GM23338 (cell line): Measurements from ENCODE around the gene ANKRD13B. TPM values are rescaled to one million over a fixed set of nuclear protein-coding genes. Genes with fewer than 3 reads are reported as not detected.

ENCODE experiments used
- ATAC-seq: fragments of 200-7000 bp; cut with Tn5 transposase; 3 replicates; pipeline ENCODE4 v1.9.1; 2020
- DNase-seq: peaks from one replicate; pipeline ENCODE4 v3.0.0-alpha.2; 2015; ENCODE audit warnings: low spot score
- H2AFZ ChIP-seq: fragments of 200-600 bp; sonication (generic); 2 replicates; pipeline ENCODE4 v1.8.0; 2016; ENCODE audit warnings: antibody characterized with exemption, mild to moderate bottlenecking, moderate library complexity
- H3F3A ChIP-seq: fragments of 200-600 bp; sonication (generic); replicated peaks from 2 replicates; pipeline ENCODE4 v1.8.0; 2017; ENCODE audit warnings: antibody characterized with exemption, mixed run types, low read depth
- H3K27ac ChIP-seq: fragments of 200-600 bp; sonication (generic); 2 replicates; pipeline ENCODE4 v1.6.1; 2016; ENCODE audit warnings: low read depth
- H3K27me3 ChIP-seq: fragments of 200-600 bp; sonication (generic); 2 replicates; pipeline ENCODE4 v1.8.0; 2016; ENCODE audit warnings: mild to moderate bottlenecking, mixed run types, moderate library complexity; ENCODE audit not compliant: insufficient read depth
- H3K36me3 ChIP-seq: fragments of 200-600 bp; sonication (generic); 2 replicates; pipeline ENCODE4 v1.8.0; 2016; ENCODE audit warnings: mild to moderate bottlenecking; ENCODE audit not compliant: insufficient read depth
- H3K4me1 ChIP-seq: fragments of 200-600 bp; sonication (generic); 2 replicates; pipeline ENCODE4 v1.8.0; 2016; ENCODE audit warnings: mild to moderate bottlenecking, moderate library complexity; ENCODE audit not compliant: insufficient read depth
- H3K4me2 ChIP-seq: fragments of 200-600 bp; sonication (generic); 2 replicates; pipeline ENCODE4 v1.7.1; 2017; ENCODE audit warnings: mixed run types
- H3K4me3 ChIP-seq: fragments of 200-600 bp; sonication (generic); 2 replicates; pipeline ENCODE4 v1.6.1; 2016; ENCODE audit warnings: mixed run types
- H3K79me2 ChIP-seq: fragments of 200-600 bp; sonication (generic); replicated peaks from 2 replicates; pipeline ENCODE4 v1.8.0; 2017; ENCODE audit warnings: mild to moderate bottlenecking; ENCODE audit not compliant: insufficient read depth
- H3K9me2 ChIP-seq: fragments of 200-600 bp; sonication (generic); 2 replicates; pipeline ENCODE4 v1.8.0; 2017; ENCODE audit not compliant: insufficient read depth
- H4K20me1 ChIP-seq: fragments of 200-600 bp; sonication (generic); replicated peaks from 2 replicates; pipeline ENCODE4 v1.8.0; 2017; ENCODE audit warnings: mild to moderate bottlenecking; ENCODE audit not compliant: insufficient read depth
- H3K27ac Mint-ChIP-seq: 2 replicates; pipeline ENCODE4 v1.8.0; 2020; ENCODE audit warnings: inconsistent platforms, mild to moderate bottlenecking, moderate library complexity, mixed read lengths
- H3K27me3 Mint-ChIP-seq: 3 replicates; pipeline ENCODE4 v1.8.0; 2022; ENCODE audit warnings: low read depth, mild to moderate bottlenecking, moderate library complexity, mixed read lengths, inconsistent platforms; ENCODE audit not compliant: insufficient read depth, poor library complexity
- H3K36me3 Mint-ChIP-seq: 3 replicates; pipeline ENCODE4 v1.8.0; 2021; ENCODE audit warnings: low read depth, mild to moderate bottlenecking, inconsistent platforms, moderate library complexity, mixed read lengths
- H3K4me1 Mint-ChIP-seq: 3 replicates; pipeline ENCODE4 v1.8.0; 2020; ENCODE audit warnings: mild to moderate bottlenecking, inconsistent platforms, mixed read lengths
- H3K4me3 Mint-ChIP-seq: 3 replicates; pipeline ENCODE4 v1.8.0; 2021; ENCODE audit warnings: moderate library complexity, mild to moderate bottlenecking, inconsistent platforms, mixed read lengths
- H3K9me3 Mint-ChIP-seq: 3 replicates; pipeline ENCODE4 v1.8.0; 2020; ENCODE audit warnings: moderate library complexity, mild to moderate bottlenecking, inconsistent platforms, mixed read lengths
- STAT1 ChIP-seq: IDR thresholded peaks from one replicate; pipeline ENCODE4 v1.6.1; 2016; ENCODE audit warnings: antibody characterized with exemption; ENCODE audit not compliant: unreplicated experiment
- polyA plus RNA-seq: library from polyadenylated mRNA; unstranded; fragments of >200 nt; fragmentation: Nextera tagmentation; extraction: Ambion mirVana; gene quantifications from 2 replicates; pipeline ENCODE4 v1.2.1, GENCODE V29; 2016
- total RNA-seq: library from RNA; depleted of rRNA; stranded (reverse); fragments of >200 nt; shearing (Covaris generic); gene quantifications from 2 replicates; pipeline ENCODE4 v1.2.3, GENCODE V29; 2014
- TF ChIP-seq, protein P1 (sequence below), 2 experiments: fragments of 200-600 bp in 1 of 2; sonication (generic) in 1 of 2; conservative IDR thresholded peaks; 2 replicates each; pipeline versions ENCODE4 v1.5.1 to v1.6.1; 2016 to 2017; ENCODE audit warnings: antibody characterized with exemption in 2 of 2, low read depth in 2 of 2, mild to moderate bottlenecking in 2 of 2, moderate library complexity in 1 of 2
- TF ChIP-seq, protein P2 (sequence below): IDR thresholded peaks from one replicate; pipeline ENCODE4 v1.6.1; 2018; ENCODE audit warnings: antibody characterized with exemption; ENCODE audit not compliant: unreplicated experiment

The ANKRD13B gene
- total and polyA plus RNA-seq, 2 experiments from 2014 or later, result 8.2 to 57.4 TPM

DNA sequence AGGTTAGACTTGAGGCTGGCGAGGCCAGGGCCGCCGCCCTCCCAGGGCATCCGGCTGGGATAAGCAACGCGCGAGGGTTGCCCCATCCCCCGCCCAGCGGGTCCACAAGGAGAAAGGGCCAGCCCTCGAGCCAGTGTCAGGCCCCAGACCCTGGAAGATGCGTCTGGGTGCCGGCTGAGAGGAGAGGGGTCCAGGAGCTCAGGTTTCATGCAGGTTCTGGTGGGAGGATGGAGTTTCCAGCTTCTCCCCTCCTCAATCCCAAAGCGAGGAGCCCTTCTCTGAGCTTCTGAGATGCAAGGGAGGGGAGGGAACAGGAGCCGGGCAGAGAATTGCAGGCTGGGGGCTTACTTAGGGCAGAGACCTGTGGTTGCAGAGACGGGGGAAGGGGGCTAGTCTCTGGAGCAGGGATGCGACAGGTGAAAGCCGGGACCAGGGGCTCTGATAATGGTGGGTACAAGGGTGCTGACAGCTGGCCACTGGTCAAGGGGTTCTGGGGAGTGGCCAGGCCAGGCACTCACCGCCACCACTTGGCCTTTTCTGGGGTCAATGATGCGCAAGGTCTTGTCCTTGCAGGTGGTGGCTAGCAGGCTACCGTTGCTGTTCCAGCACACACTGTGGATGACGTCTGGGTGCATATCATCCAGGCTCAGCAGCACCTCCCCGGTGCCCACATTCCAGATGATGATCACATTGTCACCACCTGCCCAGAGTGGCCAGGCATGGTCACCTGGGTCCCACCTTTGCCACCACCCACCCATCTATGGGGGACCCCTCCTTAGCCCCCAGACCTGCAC is 25.5 kb downstream of the ANKRD13B start:
- Mint-ChIP-seq H3K4me1 (peaks cover 47% of the 10 kb centered on the region), H3K36me3 (no peaks in the 10 kb centered on the region; the same call in 2 of the 3 replicates), H3K27me3 (peaks cover 73% of the 10 kb centered on the region), H3K9me3 (no peaks in the 10 kb centered on the region; the same call in 1 of the 3 replicates), H3K4me3 (peak overlapping the region; percentile 41; the same call in 1 of the 3 replicates), H3K27ac (no peak overlapping the region)
- no peaks in the 10 kb centered on the region for H3K9me2 ChIP-seq
- H3K36me3 ChIP-seq, result no peaks in the 10 kb centered on the region
- H3K79me2 ChIP-seq, result no peaks in the 10 kb centered on the region
- peaks cover 4% of the 10 kb centered on the region; the same call in 1 of the 2 replicates for H3F3A ChIP-seq
- peaks cover 5% of the 10 kb centered on the region; the same call in 1 of the 2 replicates for H4K20me1 ChIP-seq
- H3K4me2 ChIP-seq, result peak overlapping the region; percentile 92
- peak overlapping the region; percentile 67 for H3K4me3 ChIP-seq
- peaks cover 39% of the 10 kb centered on the region for H3K4me1 ChIP-seq
- ATAC-seq (peak; percentile 6), DNase-seq (peak; percentile 72)
- TF ChIP-seq, protein P1, sequence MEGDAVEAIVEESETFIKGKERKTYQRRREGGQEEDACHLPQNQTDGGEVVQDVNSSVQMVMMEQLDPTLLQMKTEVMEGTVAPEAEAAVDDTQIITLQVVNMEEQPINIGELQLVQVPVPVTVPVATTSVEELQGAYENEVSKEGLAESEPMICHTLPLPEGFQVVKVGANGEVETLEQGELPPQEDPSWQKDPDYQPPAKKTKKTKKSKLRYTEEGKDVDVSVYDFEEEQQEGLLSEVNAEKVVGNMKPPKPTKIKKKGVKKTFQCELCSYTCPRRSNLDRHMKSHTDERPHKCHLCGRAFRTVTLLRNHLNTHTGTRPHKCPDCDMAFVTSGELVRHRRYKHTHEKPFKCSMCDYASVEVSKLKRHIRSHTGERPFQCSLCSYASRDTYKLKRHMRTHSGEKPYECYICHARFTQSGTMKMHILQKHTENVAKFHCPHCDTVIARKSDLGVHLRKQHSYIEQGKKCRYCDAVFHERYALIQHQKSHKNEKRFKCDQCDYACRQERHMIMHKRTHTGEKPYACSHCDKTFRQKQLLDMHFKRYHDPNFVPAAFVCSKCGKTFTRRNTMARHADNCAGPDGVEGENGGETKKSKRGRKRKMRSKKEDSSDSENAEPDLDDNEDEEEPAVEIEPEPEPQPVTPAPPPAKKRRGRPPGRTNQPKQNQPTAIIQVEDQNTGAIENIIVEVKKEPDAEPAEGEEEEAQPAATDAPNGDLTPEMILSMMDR (conservative IDR thresholded peaks at IDR 0.05; ENCODE audit: low read depth in 2 of 2), result peak in 1 of 2 experiments; percentile 16; a peak in 1 of 4 replicates
- TF ChIP-seq STAT1, result no peak
- peaks cover 89% of the 10 kb centered on the region for H3K27me3 ChIP-seq
- H2AFZ ChIP-seq, result peak overlapping the region; percentile 66
- no peak overlapping the region for H3K27ac ChIP-seq

DNA sequence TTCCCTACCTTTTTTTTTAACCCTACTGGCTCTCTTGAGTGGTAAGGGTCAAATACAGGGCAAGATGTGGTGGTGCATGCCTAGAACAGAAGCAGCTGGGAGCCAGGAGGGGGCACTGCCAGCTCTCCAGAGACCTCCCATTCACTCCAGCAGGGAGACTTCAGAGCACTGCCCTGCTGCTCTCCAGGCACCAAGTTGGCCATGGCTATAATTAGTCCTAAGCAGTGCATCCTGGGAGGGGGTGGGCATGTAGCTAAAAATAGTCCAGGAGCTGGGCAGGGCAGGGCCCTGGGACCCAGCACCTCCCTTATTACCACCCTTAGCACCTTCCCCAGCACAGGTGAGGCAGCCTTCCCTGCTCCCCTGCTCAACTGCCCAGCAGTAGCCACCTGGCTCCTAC is 26.3 kb downstream of the ANKRD13B start:
- no peak overlapping the region for H3K4me3 Mint-ChIP-seq
- Histone ChIP-seq H3K27ac (no peak overlapping the region), H3K4me1 (peaks cover 38% of the 10 kb centered on the region), H3K27me3 (peaks cover 90% of the 10 kb centered on the region), H2AFZ (no peak overlapping the region), H3K36me3 (no peaks in the 10 kb centered on the region), H3K4me3 (no peak overlapping the region), H4K20me1 (peaks cover 5% of the 10 kb centered on the region; the same call in 1 of the 2 replicates), H3F3A (peaks cover 4% of the 10 kb centered on the region; the same call in 1 of the 2 replicates), H3K79me2 (no peaks in the 10 kb centered on the region), H3K9me2 (0 out of 2 replicates have a peak, but pooled peaks cover under 1% of the 10 kb centered on the region), H3K4me2 (no peak overlapping the region)
- TF ChIP-seq, protein P2, sequence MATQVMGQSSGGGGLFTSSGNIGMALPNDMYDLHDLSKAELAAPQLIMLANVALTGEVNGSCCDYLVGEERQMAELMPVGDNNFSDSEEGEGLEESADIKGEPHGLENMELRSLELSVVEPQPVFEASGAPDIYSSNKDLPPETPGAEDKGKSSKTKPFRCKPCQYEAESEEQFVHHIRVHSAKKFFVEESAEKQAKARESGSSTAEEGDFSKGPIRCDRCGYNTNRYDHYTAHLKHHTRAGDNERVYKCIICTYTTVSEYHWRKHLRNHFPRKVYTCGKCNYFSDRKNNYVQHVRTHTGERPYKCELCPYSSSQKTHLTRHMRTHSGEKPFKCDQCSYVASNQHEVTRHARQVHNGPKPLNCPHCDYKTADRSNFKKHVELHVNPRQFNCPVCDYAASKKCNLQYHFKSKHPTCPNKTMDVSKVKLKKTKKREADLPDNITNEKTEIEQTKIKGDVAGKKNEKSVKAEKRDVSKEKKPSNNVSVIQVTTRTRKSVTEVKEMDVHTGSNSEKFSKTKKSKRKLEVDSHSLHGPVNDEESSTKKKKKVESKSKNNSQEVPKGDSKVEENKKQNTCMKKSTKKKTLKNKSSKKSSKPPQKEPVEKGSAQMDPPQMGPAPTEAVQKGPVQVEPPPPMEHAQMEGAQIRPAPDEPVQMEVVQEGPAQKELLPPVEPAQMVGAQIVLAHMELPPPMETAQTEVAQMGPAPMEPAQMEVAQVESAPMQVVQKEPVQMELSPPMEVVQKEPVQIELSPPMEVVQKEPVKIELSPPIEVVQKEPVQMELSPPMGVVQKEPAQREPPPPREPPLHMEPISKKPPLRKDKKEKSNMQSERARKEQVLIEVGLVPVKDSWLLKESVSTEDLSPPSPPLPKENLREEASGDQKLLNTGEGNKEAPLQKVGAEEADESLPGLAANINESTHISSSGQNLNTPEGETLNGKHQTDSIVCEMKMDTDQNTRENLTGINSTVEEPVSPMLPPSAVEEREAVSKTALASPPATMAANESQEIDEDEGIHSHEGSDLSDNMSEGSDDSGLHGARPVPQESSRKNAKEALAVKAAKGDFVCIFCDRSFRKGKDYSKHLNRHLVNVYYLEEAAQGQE, result no peak
- TF ChIP-seq, protein P1 (conservative IDR thresholded peaks at IDR 0.05; ENCODE audit: low read depth in 2 of 2), result peak; percentile 41 to 61
- H3K9me3 Mint-ChIP-seq, result no peaks in the 10 kb centered on the region; the same call in 1 of the 3 replicates
- H3K4me1 Mint-ChIP-seq, result peaks cover 46% of the 10 kb centered on the region
- ATAC-seq (no peak), DNase-seq (peak; percentile 66)
- peaks cover 67% of the 10 kb centered on the region for H3K27me3 Mint-ChIP-seq
- no peaks in the 10 kb centered on the region; the same call in 2 of the 3 replicates for H3K36me3 Mint-ChIP-seq
- no peak overlapping the region for H3K27ac Mint-ChIP-seq
